Hepatocyte (in vitro differentiated cells): ENCODE results near the gene PCA3. TPM values are rescaled to one million over a fixed set of nuclear protein-coding genes. Genes with fewer than 3 reads are reported as not detected.
"Not testable (repeated sequence)": the region's sequence is repeated elsewhere in the genome, so short reads cannot be mapped to it uniquely, and the experiment has no call there.

Experiments
- DNase-seq: peaks from one replicate; pipeline ENCODE4 v3.0.0-alpha.2; 2016; ENCODE audit warnings: low spot score
- H2AFZ ChIP-seq: fragments of 200-600 bp; sonication (generic); 2 replicates; pipeline ENCODE4 v1.6.0; 2016; ENCODE audit warnings: antibody characterized with exemption, mild to moderate bottlenecking
- H3K27ac ChIP-seq: fragments of 200-600 bp; sonication (generic); 2 replicates; pipeline ENCODE4 v1.5.1; 2016; ENCODE audit warnings: mild to moderate bottlenecking
- H3K27me3 ChIP-seq: fragments of 200-600 bp; sonication (generic); 2 replicates; pipeline ENCODE4 v1.6.1; 2016
- H3K36me3 ChIP-seq: fragments of 200-600 bp; sonication (generic); replicated peaks from 2 replicates; pipeline ENCODE4 v1.5.1; 2016; ENCODE audit warnings: low read depth; ENCODE audit not compliant: insufficient read depth
- H3K4me1 ChIP-seq: fragments of 200-600 bp; sonication (generic); 2 replicates; pipeline ENCODE4 v1.5.1; 2016; ENCODE audit warnings: mild to moderate bottlenecking, moderate library complexity; ENCODE audit not compliant: insufficient read depth
- H3K4me2 ChIP-seq: fragments of 200-600 bp; sonication (generic); 2 replicates; pipeline ENCODE4 v1.6.0; 2016
- H3K4me3 ChIP-seq: fragments of 200-600 bp; sonication (generic); 2 replicates; pipeline ENCODE4 v1.5.1; 2016; ENCODE audit warnings: mild to moderate bottlenecking
- H3K79me2 ChIP-seq: fragments of 200-600 bp; sonication (generic); 2 replicates; pipeline ENCODE4 v1.6.0; 2017; ENCODE audit warnings: mild to moderate bottlenecking
- H3K9me2 ChIP-seq: fragments of 200-600 bp; sonication (generic); replicated peaks from 2 replicates; pipeline ENCODE4 v1.6.0; 2017; ENCODE audit warnings: mild to moderate bottlenecking; ENCODE audit not compliant: insufficient read depth
- H3K9me3 ChIP-seq: fragments of 200-600 bp; sonication (generic); 2 replicates; pipeline ENCODE4 v1.5.1; 2016; ENCODE audit warnings: low read depth, mild to moderate bottlenecking
- H4K20me1 ChIP-seq: fragments of 200-600 bp; sonication (generic); 2 replicates; pipeline ENCODE4 v1.6.0; 2016; ENCODE audit warnings: mild to moderate bottlenecking; ENCODE audit not compliant: insufficient read depth, poor library complexity, severe bottlenecking
- EZH2 ChIP-seq: fragments of 200-600 bp; sonication (generic); IDR thresholded peaks from 2 replicates; pipeline ENCODE4 v1.6.1; 2016; ENCODE audit warnings: antibody characterized with exemption, mild to moderate bottlenecking, borderline replicate concordance
- EZH2phosphoT487 ChIP-seq: fragments of 200-600 bp; sonication (generic); IDR thresholded peaks from one replicate; pipeline ENCODE4 v1.6.1; 2018; ENCODE audit warnings: antibody characterized with exemption, mild to moderate bottlenecking, low read depth, moderate library complexity; ENCODE audit not compliant: unreplicated experiment, severe bottlenecking
- WGBS: methylation state at CpG from one replicate; pipeline ENCODE4 v1.1.6; 2016; ENCODE audit warnings: low lambda C conversion rate; ENCODE audit errors: missing lambda C conversion rate; 5-methylcytosine and 5-hydroxymethylcytosine counted together
- polyA plus RNA-seq: library from polyadenylated mRNA; unstranded; fragments of >200 nt; fragmentation: Nextera tagmentation; extraction: Ambion mirVana; gene quantifications from 2 replicates; pipeline ENCODE4 v1.2.1, GENCODE V29; 2016
- total RNA-seq: library from RNA; depleted of rRNA; stranded (reverse); fragments of >200 nt; gene quantifications from 2 replicates; pipeline ENCODE4 v1.2.3, GENCODE V29; 2014
- TF ChIP-seq, protein P1 (sequence below): fragments of 200-600 bp; sonication (generic); IDR thresholded peaks from 2 replicates; pipeline ENCODE4 v1.5.1; 2016; ENCODE audit warnings: antibody characterized with exemption, mild to moderate bottlenecking; ENCODE audit not compliant: poor library complexity

Gene PCA3
- total and polyA plus RNA-seq, 2 experiments from 2014 or later: not detected

DNA sequence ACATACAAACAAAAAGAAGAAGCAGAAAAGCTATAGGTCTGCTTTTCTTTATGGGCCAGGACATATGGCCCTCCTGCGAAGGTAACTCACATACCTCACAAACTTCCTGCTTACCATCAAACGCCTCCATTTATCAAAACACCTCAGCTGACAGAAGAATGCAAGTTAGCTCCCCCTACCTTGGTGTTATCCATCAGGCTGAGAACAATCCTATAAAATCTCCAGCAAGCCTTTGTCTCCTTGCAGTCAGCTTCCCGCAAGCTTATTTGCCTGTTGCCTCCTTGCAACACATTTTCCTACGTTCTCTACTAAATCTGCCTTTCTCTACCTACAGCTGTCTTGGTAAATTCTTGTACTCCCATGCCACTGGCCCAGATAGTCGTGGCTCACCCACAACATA lies 22.7 kb upstream of the PCA3 start:
- Histone ChIP-seq H3K27me3 (no peaks in the 10 kb centered on the region), H3K79me2 (no peaks in the 10 kb centered on the region), H3K27ac (no peak overlapping the region), H3K9me3 (no peaks in the 10 kb centered on the region), H3K4me1 (no peaks in the 10 kb centered on the region), H3K4me3 (no peak overlapping the region), H4K20me1 (no peaks in the 10 kb centered on the region), H2AFZ (no peak overlapping the region), H3K36me3 (no peaks in the 10 kb centered on the region), H3K4me2 (no peak overlapping the region), H3K9me2 (no peaks in the 10 kb centered on the region)
- no peak for DNase-seq
- TF ChIP-seq EZH2 (no peak), EZH2phosphoT487 (no peak)
- TF ChIP-seq, protein P1, sequence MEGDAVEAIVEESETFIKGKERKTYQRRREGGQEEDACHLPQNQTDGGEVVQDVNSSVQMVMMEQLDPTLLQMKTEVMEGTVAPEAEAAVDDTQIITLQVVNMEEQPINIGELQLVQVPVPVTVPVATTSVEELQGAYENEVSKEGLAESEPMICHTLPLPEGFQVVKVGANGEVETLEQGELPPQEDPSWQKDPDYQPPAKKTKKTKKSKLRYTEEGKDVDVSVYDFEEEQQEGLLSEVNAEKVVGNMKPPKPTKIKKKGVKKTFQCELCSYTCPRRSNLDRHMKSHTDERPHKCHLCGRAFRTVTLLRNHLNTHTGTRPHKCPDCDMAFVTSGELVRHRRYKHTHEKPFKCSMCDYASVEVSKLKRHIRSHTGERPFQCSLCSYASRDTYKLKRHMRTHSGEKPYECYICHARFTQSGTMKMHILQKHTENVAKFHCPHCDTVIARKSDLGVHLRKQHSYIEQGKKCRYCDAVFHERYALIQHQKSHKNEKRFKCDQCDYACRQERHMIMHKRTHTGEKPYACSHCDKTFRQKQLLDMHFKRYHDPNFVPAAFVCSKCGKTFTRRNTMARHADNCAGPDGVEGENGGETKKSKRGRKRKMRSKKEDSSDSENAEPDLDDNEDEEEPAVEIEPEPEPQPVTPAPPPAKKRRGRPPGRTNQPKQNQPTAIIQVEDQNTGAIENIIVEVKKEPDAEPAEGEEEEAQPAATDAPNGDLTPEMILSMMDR: no peak
- WGBS: 70% methylated on average over 5 of the region's 5 CpGs

DNA sequence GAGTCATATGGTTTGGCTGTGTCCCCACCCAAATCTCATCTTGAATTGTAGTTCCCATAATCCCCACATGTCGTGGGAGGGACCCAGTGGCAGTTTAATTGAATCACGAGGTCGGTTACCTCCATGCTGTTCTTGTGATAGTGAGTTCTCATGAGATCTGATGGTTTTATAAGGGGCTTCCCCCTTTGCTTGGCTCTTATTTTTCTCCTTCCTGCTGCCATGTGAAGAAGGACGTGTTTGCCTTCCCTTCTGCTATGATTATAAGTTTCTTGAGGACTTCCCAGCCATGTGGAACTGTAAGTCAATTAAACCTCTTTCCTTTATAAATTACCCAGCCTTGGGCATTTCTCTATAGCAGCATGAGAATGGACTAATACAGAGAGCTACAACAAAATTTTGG lies 21.3 kb upstream of the PCA3 start:
- H3K36me3 ChIP-seq, H3K79me2 ChIP-seq, H3K27ac ChIP-seq, H3K27me3 ChIP-seq, H3K9me2 ChIP-seq, H4K20me1 ChIP-seq, H3K4me2 ChIP-seq, DNase-seq, H3K4me1 ChIP-seq, H3K9me3 ChIP-seq, H3K4me3 ChIP-seq, H2AFZ ChIP-seq: not testable (repeated sequence)
- WGBS: 90% methylated on average over 4 of the region's 4 CpGs

DNA sequence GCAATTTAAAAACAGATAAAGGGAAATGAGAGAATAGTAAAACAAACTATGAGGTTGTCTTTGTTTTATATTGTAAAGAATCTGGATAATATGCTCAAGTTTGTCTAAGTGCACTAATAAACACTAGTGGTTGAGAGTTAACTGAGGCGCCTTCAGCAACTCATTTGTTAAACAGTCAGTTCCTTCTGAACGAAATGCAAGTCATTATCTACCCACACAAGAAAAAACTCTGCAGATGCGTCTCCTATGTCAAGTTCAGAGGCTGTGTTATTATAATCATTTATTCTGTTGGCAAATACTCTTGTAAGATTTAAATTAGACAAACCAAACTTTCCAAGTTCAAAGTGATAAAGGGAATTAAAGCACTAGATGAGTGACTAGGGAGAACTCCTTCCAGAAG lies 20.3 kb upstream of the PCA3 start:
- Histone ChIP-seq H3K4me2 (no peak overlapping the region), H2AFZ (no peak overlapping the region), H3K27ac (no peak overlapping the region), H3K36me3 (no peaks in the 10 kb centered on the region), H3K27me3 (no peaks in the 10 kb centered on the region), H4K20me1 (no peaks in the 10 kb centered on the region), H3K4me1 (no peaks in the 10 kb centered on the region), H3K79me2 (no peaks in the 10 kb centered on the region), H3K9me2 (no peaks in the 10 kb centered on the region), H3K9me3 (no peaks in the 10 kb centered on the region), H3K4me3 (no peak overlapping the region)
- TF ChIP-seq EZH2 (no peak), EZH2phosphoT487 (no peak)
- TF ChIP-seq, protein P1: no peak
- DNase-seq: no peak
- 80% methylated on average over 3 of the region's 3 CpGs for whole genome bisulfite sequencing

DNA sequence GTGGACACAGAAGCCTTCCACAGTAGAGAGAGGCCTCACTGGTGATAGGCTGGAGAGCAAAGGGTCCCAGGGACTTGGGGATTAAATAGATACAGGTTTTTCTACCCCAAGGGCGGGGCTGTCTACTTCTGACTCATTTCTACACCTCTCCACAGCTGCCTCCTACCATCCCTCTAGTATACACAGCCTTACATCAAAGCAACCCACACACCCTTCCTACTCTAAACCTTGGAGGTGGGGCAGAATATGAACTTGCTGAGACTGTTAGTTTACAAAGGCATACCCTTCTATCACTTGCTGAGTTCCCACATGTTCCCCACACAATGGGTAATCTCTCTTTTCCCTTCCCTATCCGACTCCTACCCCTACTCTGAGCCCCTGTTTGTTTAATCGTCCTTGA lies 19.9 kb upstream of the PCA3 start:
- Histone ChIP-seq H3K27ac (no peak overlapping the region), H4K20me1 (no peaks in the 10 kb centered on the region), H3K9me3 (no peaks in the 10 kb centered on the region), H3K4me3 (no peak overlapping the region), H3K4me1 (no peaks in the 10 kb centered on the region), H3K79me2 (no peaks in the 10 kb centered on the region), H3K27me3 (no peaks in the 10 kb centered on the region), H3K4me2 (no peak overlapping the region), H2AFZ (no peak overlapping the region), H3K9me2 (no peaks in the 10 kb centered on the region), H3K36me3 (no peaks in the 10 kb centered on the region)
- no peak for DNase-seq
- TF ChIP-seq EZH2: no peak
- no peak for TF ChIP-seq EZH2phosphoT487
- TF ChIP-seq, protein P1: no peak
- 55% methylated on average over 3 of the region's 3 CpGs for WGBS
